ENCODE measurements around the gene IRX4.

GRCh38 chr5:1867114-1867814, 15.5 kb downstream of the IRX4 start:
- TF ChIP-seq POLR2A (IDR thresholded peaks at IDR 0.05), result no peak
- TF ChIP-seq, protein P1, sequence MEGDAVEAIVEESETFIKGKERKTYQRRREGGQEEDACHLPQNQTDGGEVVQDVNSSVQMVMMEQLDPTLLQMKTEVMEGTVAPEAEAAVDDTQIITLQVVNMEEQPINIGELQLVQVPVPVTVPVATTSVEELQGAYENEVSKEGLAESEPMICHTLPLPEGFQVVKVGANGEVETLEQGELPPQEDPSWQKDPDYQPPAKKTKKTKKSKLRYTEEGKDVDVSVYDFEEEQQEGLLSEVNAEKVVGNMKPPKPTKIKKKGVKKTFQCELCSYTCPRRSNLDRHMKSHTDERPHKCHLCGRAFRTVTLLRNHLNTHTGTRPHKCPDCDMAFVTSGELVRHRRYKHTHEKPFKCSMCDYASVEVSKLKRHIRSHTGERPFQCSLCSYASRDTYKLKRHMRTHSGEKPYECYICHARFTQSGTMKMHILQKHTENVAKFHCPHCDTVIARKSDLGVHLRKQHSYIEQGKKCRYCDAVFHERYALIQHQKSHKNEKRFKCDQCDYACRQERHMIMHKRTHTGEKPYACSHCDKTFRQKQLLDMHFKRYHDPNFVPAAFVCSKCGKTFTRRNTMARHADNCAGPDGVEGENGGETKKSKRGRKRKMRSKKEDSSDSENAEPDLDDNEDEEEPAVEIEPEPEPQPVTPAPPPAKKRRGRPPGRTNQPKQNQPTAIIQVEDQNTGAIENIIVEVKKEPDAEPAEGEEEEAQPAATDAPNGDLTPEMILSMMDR (IDR thresholded peaks at IDR 0.05), result no peak
